HPDE6-E6E7 (cell line): Measurements from ENCODE around the gene ATP5ME.
"Not testable (repeated sequence)": the region's sequence is repeated elsewhere in the genome, so short reads cannot be mapped to it uniquely, and the experiment has no call there.

ENCODE experiments used
- DNase-seq: peaks from one replicate; pipeline ENCODE4 v3.0.0; 2011; ENCODE audit warnings: missing footprints; ENCODE audit errors: extremely low spot score

Gene ATP5ME, protein sequence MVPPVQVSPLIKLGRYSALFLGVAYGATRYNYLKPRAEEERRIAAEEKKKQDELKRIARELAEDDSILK

DNA sequence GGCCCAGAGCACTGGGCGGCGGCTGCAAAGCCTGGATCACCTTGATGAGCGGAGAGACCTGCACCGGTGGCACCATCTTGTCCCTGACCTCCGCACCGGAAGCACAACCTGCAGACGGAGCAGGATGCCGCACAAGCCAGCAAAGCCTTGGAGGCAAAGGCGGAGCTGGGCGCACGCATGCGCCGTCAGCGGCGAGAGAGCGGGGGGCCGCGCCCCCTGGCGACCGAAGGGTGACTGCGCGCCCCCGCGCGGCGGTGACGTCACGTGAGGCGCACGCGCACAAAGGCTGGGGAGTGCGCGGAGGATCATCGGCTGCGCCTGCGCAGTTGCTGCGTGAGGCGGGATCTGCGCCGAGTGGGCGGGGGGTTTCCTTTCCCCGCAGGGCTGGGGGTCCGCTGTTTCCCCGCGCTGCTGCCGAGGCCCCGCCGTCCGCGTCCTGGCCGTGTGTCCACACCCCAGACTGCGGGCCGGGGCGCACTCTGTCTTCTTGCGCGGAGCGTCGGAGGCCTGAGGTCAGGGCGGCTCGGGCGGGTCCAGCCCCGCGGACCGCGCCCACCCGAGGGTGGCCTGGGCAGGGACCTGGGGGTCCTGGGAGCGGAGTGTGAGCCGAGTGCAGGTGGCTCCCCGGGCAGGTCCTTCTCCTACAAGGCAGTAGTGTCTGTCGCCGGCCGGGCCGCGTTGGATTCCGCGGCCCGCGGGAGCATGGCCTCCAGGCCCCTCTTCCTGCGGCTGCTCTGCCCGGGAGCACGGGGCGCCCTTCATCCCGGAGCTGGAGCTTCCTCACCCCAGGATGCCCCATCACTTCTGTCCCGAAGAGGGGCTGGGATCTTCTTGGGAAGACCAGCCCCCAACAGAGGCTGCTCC lies at the start of gene ATP5ME, which contains the start of gene MYL5:
ATP5ME (minus strand) TSS at position 105 of the 864 bp plus-strand sequence; CDS start at position 76, 29 bp downstream.
MYL5 (plus strand) TSS at position 371 of the 864 bp plus-strand sequence. CDS start 3,485 bp downstream, outside the sequence.
- DNase-seq: peak; percentile 98

GRCh38 chr4:722851-723360 lies 48.8 kb upstream of the ATP5ME start:
- DNase-seq: no peak

GRCh38 chr4:722169-722725 lies 48.2 kb upstream of the ATP5ME start:
- DNase-seq: no peak

DNA sequence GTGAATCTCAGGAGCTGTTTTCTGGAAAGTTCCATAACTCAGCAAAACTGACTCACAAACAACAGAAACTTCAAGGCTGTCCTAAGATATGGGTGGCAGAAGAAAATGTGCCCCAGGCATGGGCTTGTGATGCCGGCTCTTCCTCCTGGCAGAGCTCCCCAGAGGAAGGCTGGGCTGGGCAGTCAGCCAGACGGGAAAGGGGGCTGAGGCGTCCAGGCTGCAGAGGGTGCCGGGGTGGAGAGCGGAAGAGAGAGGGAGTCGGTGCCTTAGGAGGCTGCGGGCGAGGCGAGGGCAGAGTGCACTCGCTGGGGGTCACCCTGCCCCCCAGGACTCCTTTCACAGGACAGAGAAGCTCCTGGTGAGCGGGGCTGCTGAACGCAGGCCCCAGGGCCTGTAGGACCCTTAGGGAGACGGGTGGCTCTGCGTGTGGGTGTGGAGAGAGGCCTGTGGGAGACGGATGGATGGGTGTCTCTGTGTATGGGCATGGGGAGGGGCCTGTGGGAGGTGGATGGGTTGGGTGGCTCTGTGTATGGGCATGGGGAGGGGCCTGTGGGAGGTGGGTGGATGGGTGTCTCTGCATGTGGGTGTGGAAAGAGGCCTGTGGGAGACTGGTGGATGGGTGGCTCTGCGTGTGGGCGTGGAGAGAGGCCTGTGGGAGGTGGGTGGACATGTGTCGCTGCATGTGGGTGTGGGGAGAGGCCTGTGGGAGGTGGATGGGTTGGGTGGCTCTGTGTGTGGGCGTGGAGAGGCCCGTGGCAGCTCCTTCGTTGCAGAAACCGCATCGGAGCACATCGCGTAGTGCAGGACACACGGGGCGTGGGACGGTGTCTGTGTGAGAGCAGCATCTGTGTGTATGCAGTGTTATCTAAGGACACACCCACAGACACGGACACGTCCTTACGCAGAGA lies 47.4 kb upstream of the ATP5ME start:
- DNase-seq: no peak

- DNase-seq: no peak
Observed at GRCh38 chr4:720111-720860, 46.2 kb upstream of the ATP5ME start.

DNA sequence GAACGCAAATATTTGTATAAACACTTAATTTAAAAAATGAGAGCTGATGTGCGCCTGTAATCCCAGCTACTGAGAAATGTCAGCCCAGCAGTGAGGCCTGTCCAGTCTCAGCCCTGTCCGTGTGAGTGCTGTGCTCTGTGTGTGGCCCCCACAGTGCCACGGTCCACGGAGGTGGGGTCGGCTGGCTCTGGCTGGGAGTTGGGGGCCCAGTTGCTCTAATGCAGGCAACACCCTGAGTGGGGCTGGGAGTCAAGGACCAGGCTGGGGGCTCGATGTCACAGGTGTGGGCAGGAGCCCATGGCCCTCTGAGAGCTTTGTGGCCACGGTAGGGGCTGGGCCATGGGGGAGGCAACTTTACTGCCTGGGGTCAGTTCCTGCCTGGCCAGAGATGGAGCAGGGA lies 44.4 kb upstream of the ATP5ME start:
- DNase-seq: no peak

- DNase-seq: no peak
Observed at GRCh38 chr4:717601-718320, 43.7 kb upstream of the ATP5ME start.

GRCh38 chr4:714087-714486 lies 40.0 kb upstream of the ATP5ME start:
- DNase-seq: no peak

- no peak for DNase-seq
Observed at GRCh38 chr4:712916-713632, 39.0 kb upstream of the ATP5ME start.

DNA sequence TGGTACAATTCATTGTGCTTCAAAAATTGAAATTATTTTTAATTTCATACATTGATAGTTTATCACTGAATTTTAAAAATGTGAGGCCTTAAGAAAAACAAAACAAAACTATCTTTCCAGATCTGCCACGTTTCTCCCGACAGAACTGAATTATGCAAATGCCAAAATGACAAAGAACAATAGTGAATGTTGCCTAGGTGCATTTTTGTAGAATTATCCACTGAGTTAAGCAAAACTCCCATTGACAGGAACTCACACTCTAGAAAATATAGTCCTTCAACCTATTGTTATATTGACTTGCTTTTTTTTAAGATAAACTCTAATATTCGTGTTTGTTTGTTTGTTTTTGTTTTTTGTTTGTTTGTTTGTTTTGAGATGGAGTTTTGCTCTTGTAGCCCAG lies 38.0 kb upstream of the ATP5ME start:
- no peak for DNase-seq

DNA sequence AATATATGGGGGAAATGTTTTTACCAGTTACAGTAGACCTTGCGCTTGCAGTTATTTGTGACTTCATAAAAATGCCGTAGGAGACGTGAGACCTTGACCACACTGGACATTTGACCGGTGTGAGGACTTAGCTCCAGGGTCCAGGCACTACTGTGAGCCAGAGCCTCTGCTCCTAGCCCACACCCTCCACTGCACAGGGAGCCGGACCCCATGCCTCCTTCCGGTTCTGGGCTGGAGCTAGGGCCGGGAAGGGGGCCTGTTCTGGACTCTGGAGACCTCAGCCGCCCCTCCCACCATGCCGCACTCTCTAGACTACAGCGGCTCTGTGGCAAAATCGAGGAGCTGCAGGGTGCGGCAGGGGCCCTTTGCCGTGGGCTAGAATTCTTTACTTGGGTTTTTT lies 36.8 kb upstream of the ATP5ME start:
- DNase-seq: no peak

DNA sequence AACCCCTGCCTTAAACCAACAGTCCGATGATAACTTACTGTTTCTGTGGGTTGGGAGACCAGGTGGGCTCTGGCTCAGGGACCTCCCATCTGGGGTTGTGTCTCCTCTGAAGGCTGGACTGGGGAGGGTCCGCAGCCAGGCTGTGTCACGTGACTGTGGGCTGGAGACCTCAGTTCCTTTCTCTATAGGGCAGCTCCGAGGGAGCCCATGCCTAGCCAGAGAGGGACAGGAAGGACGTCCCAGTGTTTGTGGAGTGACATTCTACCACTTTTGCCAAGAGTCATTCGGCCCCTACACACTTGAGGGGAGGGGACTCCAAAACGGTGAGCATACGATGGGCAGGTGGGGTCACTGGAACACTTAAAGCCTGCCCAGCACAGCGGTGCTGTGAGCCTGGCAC lies 36.0 kb upstream of the ATP5ME start:
- no peak for DNase-seq

DNA sequence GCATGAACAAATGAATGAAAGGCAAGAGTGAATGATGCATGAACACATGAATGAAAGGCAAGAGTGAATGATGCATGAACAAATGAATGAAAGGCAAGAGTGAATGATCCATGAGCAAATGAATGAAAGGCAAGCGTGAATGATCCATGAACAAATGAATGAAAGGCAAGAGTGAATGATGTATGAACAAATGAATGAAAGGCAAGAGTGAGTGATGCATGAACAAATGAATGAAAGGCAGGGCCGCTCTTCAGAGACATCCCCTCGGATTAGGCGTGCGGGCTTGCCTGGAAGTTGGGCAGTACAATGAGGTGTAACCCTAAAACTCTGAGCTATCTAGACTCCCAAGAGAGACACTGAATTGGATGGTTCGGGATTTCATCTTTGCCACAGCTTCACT lies 35.3 kb upstream of the ATP5ME start:
- DNase-seq: no peak

GRCh38 chr4:708631-708933 lies 34.5 kb upstream of the ATP5ME start:
- DNase-seq: no peak

DNA sequence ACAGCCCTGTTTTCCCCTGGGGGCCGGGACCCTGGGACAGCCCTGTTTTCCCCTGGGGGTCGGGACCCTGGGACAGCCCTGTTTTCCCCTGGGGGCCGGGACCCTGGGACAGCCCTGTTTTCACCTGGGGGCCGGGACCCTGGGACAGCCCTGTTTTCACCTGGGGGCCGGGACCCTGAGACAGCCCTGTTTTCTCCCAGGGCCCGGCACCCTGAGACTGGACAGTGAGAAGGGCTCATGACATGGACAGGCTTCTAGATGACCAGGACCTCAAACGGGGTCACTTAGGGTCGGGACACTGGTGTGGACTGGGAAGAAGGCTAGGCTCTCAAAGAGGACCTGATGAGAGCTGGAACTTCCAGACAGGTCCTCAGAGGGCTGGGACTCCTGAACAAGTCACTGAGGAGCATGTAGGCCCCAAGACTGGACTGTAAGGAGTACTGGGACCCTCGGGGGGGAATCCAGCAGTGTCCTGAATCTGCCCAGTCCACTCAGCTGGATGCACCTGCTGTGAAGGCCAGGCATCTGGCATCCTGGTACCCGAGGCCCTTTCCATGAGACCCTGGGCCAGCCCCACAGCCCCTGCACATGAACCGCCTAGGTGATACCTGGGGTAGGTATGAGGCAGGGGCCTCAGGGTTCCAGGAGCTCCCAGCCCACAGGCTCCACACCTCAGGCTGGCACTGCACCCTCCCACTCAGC lies 34.0 kb upstream of the ATP5ME start:
- DNase-seq: no peak

GRCh38 chr4:706834-707598 lies 32.9 kb upstream of the ATP5ME start:
- no peak for DNase-seq

DNA sequence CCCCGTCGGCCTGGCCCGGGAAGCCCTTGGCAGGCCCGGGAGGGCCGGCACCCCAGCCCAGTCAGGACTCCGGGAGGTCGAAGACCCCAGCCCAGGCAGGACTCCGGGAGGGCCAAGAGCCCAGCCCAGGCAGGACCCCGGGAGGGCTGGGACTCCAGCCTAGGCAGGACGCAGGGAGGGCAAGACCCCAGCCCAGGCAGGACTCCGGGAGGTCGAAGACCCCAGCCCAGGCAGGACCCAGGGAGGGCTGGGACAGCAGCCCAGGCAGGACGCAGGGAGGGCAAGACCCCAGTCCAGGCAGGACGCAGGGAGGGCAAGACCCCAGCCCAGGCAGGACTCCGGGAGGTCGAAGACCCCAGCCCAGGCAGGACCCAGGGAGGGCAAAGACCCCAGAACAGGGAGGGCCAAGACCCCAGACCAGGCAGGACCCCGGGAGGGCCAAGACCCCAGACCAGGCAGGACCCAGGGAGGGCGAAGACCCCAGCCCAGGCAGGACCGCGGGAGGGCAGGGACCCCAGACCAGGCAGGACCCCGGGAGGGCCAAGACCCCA lies 32.1 kb upstream of the ATP5ME start:
- DNase-seq: not testable (repeated sequence)
